Transverse colon (tissue), 4 donors: Measurements from ENCODE around the gene LIMK2. TPM values are rescaled to one million over a fixed set of nuclear protein-coding genes. Genes with fewer than 3 reads are reported as not detected.

Experiments
- DNase-seq: peaks from one replicate; pipeline ENCODE4 v3.0.0-alpha.2; 2019
- H3K27ac ChIP-seq, 4 donors: fragments of 200-600 bp; sonication (generic); 2 replicates each; pipeline ENCODE4 v1.5.1; 2016 to 2018; ENCODE audit warnings: inconsistent platforms in 4 of 4
- H3K27me3 ChIP-seq: fragments of 200-600 bp; sonication (generic); 2 replicates; pipeline ENCODE4 v1.5.1; 2017; ENCODE audit warnings: inconsistent platforms
- H3K36me3 ChIP-seq, 4 donors: fragments of 200-600 bp; sonication (generic); 2 replicates each; pipeline ENCODE4 v1.5.1; 2017 to 2019; ENCODE audit warnings: inconsistent platforms in 4 of 4
- H3K4me1 ChIP-seq, 4 donors: fragments of 200-600 bp; sonication (generic); 2 replicates each; pipeline ENCODE4 v1.5.1; 2017 to 2020; ENCODE audit warnings: inconsistent platforms in 4 of 4
- H3K4me3 ChIP-seq, 4 donors: fragments of 200-600 bp; sonication (generic); 1 replicate in 1 of 4; 2 replicates in 3 of 4; pipeline versions ENCODE4 v1.5.1 to v1.6.1; 2017 to 2019; ENCODE audit warnings: inconsistent platforms in 4 of 4
- H3K9me3 ChIP-seq, 2 donors: fragments of 200-600 bp; sonication (generic); 2 replicates each; pipeline ENCODE4 v1.5.1; 2017 to 2019; ENCODE audit warnings: inconsistent platforms in 2 of 2
- EP300 ChIP-seq: sonication (generic); formaldehyde crosslinking; IDR thresholded peaks from one replicate; pipeline ENCODE4 v1.6.1; 2017; ENCODE audit warnings: antibody characterized with exemption, low read depth
- POLR2A ChIP-seq: fragments of 450-650 bp; IDR thresholded peaks from one replicate; pipeline ENCODE4 v1.6.1; 2016; ENCODE audit warnings: antibody characterized with exemption, mild to moderate bottlenecking, moderate library complexity
- POLR2AphosphoS5 ChIP-seq, 3 donors: sonication (generic); formaldehyde crosslinking; IDR thresholded peaks; one replicate each; pipeline ENCODE4 v1.6.1; 2016; ENCODE audit warnings: antibody characterized with exemption in 3 of 3
- WGBS, 2 donors: methylation state at CpG; one replicate each; pipeline ENCODE4 v1.1.5; 2018; ENCODE audit warnings: low coverage in 1 of 2; 5-methylcytosine and 5-hydroxymethylcytosine counted together
- in situ Hi-C, 4 donors: fragments of 200-750 bp; cut with MboI; loops; one replicate each; pipeline versions ENCODE4 v1.15.0 to v1.15.1; 2017; ENCODE audit warnings: low sequenced_read_pairs in 3 of 4, low pct_ligation_motif_present in 1 of 4, low pct_unique_long_range_greater_than_20kb in 1 of 4
- intact Hi-C: fragments of 100-400 bp; cut with DNase I; formaldehyde crosslinking; loops from one replicate; pipeline ENCODE4 v1.15.1; 2023; ENCODE audit warnings: low total_unique reads
- total RNA-seq, 4 donors: library from RNA; depleted of rRNA; stranded (reverse); fragments of >200 nt; gene quantifications; one replicate each; pipeline ENCODE4 v1.1.0, GENCODE V29; 2016
- TF ChIP-seq, protein P1 (sequence below), 5 experiments: fragments of 200-600 bp in 3 of 5; fragments of 450-650 bp in 2 of 5; sonication (generic) in 3 of 5; IDR thresholded peaks; 1 replicate in 2 of 5; 2 replicates in 3 of 5; pipeline ENCODE4 v1.5.1; 2016 to 2017; ENCODE audit warnings: antibody characterized with exemption in 5 of 5, inconsistent platforms in 3 of 5, mild to moderate bottlenecking in 2 of 5, moderate library complexity in 1 of 5

The LIMK2 gene
- total RNA-seq, 4 donors from 2014 or later = 124 to 283 (median 210) TPM

DNA sequence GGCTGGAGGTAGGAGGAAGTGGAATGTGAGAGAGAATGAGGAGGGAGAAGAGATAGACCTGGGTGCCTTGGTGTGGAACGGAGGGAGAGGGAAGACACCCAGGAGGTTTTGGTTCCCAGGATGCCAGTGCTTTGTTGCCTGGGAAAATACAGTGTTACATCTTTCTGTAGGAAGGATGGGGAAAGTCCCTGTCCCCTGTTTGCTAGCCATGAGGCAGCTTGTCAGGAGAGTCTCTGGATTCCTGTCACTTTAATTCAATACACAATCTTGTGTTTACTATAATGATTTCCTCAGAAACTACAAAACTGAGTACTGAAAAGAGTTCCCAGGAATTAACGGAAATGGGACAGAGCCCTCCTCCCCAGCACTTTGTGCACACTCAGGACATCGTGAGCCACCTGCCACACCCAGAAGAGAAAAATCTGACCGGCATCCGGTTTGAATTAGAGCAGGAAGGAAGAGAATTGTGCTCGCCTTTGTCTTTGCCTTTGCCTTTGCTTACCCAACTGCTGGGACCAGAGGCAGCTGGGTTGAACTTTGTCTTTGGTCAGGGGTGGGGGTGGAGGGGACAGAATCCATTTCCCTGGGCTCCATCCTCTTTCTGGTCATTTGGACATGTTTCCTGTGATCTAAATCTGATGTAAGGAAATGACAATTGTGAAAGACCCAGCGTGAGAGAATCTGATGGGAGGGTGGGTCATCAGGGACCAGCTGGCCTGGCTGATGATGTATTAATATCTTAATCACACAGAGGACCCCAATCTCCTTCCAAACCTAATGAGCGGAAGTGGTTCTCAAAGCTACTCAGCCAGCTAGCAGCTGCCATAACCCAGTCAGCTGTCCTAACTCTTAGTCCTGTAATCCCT lies 1.3 kb upstream of the LIMK2 start:
- Histone ChIP-seq H3K27ac (peak overlapping the region; percentile 86 to 90 (median 88)), H3K27me3 (no peaks in the 10 kb centered on the region), H3K9me3 (no peaks in the 10 kb centered on the region), H3K4me1 (peaks cover 0 to 64% (median 40%) of the 10 kb centered on the region in 4 donors), H3K4me3 (no peak overlapping the region), H3K36me3 (no peaks in the 10 kb centered on the region)
- 45 to 50% methylated on average over 7 to 8 of the region's 8 CpGs for WGBS, 2 donors
- intact Hi-C loops = no loop called here
- TF ChIP-seq POLR2A (no peak), EP300 (no peak), POLR2AphosphoS5 (IDR thresholded peaks at IDR 0.05) (no peak)
- TF ChIP-seq, protein P1, sequence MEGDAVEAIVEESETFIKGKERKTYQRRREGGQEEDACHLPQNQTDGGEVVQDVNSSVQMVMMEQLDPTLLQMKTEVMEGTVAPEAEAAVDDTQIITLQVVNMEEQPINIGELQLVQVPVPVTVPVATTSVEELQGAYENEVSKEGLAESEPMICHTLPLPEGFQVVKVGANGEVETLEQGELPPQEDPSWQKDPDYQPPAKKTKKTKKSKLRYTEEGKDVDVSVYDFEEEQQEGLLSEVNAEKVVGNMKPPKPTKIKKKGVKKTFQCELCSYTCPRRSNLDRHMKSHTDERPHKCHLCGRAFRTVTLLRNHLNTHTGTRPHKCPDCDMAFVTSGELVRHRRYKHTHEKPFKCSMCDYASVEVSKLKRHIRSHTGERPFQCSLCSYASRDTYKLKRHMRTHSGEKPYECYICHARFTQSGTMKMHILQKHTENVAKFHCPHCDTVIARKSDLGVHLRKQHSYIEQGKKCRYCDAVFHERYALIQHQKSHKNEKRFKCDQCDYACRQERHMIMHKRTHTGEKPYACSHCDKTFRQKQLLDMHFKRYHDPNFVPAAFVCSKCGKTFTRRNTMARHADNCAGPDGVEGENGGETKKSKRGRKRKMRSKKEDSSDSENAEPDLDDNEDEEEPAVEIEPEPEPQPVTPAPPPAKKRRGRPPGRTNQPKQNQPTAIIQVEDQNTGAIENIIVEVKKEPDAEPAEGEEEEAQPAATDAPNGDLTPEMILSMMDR (IDR thresholded peaks at IDR 0.05) = no peak
- peak; percentile 61 for DNase-seq
- in situ Hi-C loops = no loop called here

DNA sequence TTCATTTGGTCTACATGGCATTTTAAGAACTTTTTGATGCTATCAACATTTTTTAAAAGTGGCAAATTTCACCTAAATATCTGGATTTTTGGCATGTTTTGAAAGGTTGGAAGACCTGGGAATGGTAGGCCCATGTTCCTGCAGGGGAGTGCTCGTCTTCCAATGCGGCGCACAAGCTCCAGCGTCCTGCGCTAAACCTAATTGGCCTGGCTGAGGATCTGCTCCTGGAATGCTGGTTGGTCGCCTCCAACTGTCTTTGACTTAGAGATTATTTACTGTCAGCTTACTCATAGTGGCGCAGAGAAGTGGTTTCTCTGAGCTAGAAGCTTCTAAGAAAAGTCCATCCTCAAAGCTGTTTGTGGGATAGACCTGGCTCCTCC lies 626 bp upstream of the LIMK2 start:
- Histone ChIP-seq H3K27me3 (no peaks in the 10 kb centered on the region), H3K4me3 (peak overlapping the region in 2 of 4 donors; percentile 84 to 91), H3K4me1 (peaks cover 0 to 69% (median 42%) of the 10 kb centered on the region in 4 donors), H3K27ac (peak overlapping the region; percentile 86 to 90 (median 88)), H3K36me3 (no peaks in the 10 kb centered on the region), H3K9me3 (no peaks in the 10 kb centered on the region)
- 72 to 75% methylated on average over 4 to 7 of the region's 7 CpGs for WGBS, 2 donors
- TF ChIP-seq, protein P1 (IDR thresholded peaks at IDR 0.05) = no peak
- TF ChIP-seq EP300 (no peak), POLR2A (no peak), POLR2AphosphoS5 (IDR thresholded peaks at IDR 0.05) (no peak)
- intact Hi-C loops = no loop called here
- in situ Hi-C loops = no loop called here
- DNase-seq = no peak

GRCh38 chr22:31212783-31213629 lies 908 bp downstream of the LIMK2 start:
- Histone ChIP-seq H3K27me3 (no peaks in the 10 kb centered on the region), H3K27ac (peak overlapping the region; percentile 86 to 90 (median 88)), H3K9me3 (no peaks in the 10 kb centered on the region), H3K4me3 (peak overlapping the region; percentile 67 to 91 (median 80)), H3K4me1 (peaks cover 5 to 72% (median 49%) of the 10 kb centered on the region in 4 donors), H3K36me3 (no peaks in the 10 kb centered on the region)
- WGBS, 2 donors = 0 to 19% methylated on average over 5 to 11 of the region's 11 CpGs
- in situ Hi-C loops (no loop called here), intact Hi-C loops (no loop called here)
- TF ChIP-seq POLR2AphosphoS5 (IDR thresholded peaks at IDR 0.05) = no peak
- TF ChIP-seq EP300 = no peak
- TF ChIP-seq POLR2A = no peak
- TF ChIP-seq, protein P1 (IDR thresholded peaks at IDR 0.05) = no peak
- no peak for DNase-seq

GRCh38 chr22:31215018-31215535 lies 3.0 kb downstream of the LIMK2 start:
- intact Hi-C loops = no loop called here
- H3K4me1 ChIP-seq = peaks cover 10 to 93% (median 65%) of the 10 kb centered on the region in 4 donors
- peak overlapping the region; percentile 86 to 90 (median 88) for H3K27ac ChIP-seq
- TF ChIP-seq POLR2AphosphoS5 (IDR thresholded peaks at IDR 0.05) (peak in 1 of 3 donors; percentile 52), EP300 (no peak), POLR2A (peak; percentile 36)
- H3K9me3 ChIP-seq = no peaks in the 10 kb centered on the region
- H3K27me3 ChIP-seq = no peaks in the 10 kb centered on the region
- 50 to 60% methylated on average over 4 to 6 of the region's 6 CpGs for WGBS, 2 donors
- in situ Hi-C loops = no loop called here
- no peak for DNase-seq
- H3K36me3 ChIP-seq = no peaks in the 10 kb centered on the region
- H3K4me3 ChIP-seq = peak overlapping the region in 2 of 4 donors; percentile 67 to 91
